ENCODE data around the gene AGT.

DNA sequence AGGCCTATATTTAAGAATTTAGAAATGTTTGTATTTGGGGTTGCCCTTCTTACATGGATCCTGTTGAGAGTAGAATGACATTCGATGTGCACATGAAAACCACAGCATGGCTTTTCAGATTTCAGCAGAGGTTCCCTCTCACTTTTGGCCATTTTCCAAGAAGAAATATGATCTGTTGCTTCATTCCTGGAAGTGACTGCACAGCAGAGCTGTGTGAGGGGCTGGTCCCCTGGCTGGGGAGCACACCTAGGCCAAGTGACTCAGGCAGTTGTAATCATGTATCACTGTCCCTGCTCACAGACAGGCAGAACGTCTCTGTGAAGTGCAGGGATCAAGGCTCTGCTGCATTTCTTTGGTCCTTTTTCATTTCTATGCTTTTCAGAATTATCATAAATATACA, 32.3 kb downstream of the AGT start:
- TF ChIP-seq JUN (CRISPR knock-in tag; IDR thresholded peaks at IDR 0.05): no peak
- TF ChIP-seq, protein P1, sequence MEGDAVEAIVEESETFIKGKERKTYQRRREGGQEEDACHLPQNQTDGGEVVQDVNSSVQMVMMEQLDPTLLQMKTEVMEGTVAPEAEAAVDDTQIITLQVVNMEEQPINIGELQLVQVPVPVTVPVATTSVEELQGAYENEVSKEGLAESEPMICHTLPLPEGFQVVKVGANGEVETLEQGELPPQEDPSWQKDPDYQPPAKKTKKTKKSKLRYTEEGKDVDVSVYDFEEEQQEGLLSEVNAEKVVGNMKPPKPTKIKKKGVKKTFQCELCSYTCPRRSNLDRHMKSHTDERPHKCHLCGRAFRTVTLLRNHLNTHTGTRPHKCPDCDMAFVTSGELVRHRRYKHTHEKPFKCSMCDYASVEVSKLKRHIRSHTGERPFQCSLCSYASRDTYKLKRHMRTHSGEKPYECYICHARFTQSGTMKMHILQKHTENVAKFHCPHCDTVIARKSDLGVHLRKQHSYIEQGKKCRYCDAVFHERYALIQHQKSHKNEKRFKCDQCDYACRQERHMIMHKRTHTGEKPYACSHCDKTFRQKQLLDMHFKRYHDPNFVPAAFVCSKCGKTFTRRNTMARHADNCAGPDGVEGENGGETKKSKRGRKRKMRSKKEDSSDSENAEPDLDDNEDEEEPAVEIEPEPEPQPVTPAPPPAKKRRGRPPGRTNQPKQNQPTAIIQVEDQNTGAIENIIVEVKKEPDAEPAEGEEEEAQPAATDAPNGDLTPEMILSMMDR (IDR thresholded peaks at IDR 0.05): no peak
- TF ChIP-seq, protein P2, sequence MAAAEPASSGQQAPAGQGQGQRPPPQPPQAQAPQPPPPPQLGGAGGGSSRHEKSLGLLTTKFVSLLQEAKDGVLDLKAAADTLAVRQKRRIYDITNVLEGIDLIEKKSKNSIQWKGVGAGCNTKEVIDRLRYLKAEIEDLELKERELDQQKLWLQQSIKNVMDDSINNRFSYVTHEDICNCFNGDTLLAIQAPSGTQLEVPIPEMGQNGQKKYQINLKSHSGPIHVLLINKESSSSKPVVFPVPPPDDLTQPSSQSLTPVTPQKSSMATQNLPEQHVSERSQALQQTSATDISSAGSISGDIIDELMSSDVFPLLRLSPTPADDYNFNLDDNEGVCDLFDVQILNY (CRISPR knock-in tag; IDR thresholded peaks at IDR 0.05): no peak
- no peak for TF ChIP-seq TCF7 (CRISPR knock-in tag; IDR thresholded peaks at IDR 0.05; ENCODE audit: low read depth)
- no peak for TF ChIP-seq SP1 (CRISPR knock-in tag; conservative IDR thresholded peaks at IDR 0.05)
- TF ChIP-seq TP53 (CRISPR knock-in tag; IDR thresholded peaks at IDR 0.05): no peak
- TF ChIP-seq, protein P3, sequence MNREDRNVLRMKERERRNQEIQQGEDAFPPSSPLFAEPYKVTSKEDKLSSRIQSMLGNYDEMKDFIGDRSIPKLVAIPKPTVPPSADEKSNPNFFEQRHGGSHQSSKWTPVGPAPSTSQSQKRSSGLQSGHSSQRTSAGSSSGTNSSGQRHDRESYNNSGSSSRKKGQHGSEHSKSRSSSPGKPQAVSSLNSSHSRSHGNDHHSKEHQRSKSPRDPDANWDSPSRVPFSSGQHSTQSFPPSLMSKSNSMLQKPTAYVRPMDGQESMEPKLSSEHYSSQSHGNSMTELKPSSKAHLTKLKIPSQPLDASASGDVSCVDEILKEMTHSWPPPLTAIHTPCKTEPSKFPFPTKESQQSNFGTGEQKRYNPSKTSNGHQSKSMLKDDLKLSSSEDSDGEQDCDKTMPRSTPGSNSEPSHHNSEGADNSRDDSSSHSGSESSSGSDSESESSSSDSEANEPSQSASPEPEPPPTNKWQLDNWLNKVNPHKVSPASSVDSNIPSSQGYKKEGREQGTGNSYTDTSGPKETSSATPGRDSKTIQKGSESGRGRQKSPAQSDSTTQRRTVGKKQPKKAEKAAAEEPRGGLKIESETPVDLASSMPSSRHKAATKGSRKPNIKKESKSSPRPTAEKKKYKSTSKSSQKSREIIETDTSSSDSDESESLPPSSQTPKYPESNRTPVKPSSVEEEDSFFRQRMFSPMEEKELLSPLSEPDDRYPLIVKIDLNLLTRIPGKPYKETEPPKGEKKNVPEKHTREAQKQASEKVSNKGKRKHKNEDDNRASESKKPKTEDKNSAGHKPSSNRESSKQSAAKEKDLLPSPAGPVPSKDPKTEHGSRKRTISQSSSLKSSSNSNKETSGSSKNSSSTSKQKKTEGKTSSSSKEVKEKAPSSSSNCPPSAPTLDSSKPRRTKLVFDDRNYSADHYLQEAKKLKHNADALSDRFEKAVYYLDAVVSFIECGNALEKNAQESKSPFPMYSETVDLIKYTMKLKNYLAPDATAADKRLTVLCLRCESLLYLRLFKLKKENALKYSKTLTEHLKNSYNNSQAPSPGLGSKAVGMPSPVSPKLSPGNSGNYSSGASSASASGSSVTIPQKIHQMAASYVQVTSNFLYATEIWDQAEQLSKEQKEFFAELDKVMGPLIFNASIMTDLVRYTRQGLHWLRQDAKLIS (CRISPR knock-in tag; IDR thresholded peaks at IDR 0.05; ENCODE audit: borderline replicate concordance): no peak
- no peak for TF ChIP-seq TEAD1 (CRISPR knock-in tag; IDR thresholded peaks at IDR 0.05)
- TF ChIP-seq, protein P4, sequence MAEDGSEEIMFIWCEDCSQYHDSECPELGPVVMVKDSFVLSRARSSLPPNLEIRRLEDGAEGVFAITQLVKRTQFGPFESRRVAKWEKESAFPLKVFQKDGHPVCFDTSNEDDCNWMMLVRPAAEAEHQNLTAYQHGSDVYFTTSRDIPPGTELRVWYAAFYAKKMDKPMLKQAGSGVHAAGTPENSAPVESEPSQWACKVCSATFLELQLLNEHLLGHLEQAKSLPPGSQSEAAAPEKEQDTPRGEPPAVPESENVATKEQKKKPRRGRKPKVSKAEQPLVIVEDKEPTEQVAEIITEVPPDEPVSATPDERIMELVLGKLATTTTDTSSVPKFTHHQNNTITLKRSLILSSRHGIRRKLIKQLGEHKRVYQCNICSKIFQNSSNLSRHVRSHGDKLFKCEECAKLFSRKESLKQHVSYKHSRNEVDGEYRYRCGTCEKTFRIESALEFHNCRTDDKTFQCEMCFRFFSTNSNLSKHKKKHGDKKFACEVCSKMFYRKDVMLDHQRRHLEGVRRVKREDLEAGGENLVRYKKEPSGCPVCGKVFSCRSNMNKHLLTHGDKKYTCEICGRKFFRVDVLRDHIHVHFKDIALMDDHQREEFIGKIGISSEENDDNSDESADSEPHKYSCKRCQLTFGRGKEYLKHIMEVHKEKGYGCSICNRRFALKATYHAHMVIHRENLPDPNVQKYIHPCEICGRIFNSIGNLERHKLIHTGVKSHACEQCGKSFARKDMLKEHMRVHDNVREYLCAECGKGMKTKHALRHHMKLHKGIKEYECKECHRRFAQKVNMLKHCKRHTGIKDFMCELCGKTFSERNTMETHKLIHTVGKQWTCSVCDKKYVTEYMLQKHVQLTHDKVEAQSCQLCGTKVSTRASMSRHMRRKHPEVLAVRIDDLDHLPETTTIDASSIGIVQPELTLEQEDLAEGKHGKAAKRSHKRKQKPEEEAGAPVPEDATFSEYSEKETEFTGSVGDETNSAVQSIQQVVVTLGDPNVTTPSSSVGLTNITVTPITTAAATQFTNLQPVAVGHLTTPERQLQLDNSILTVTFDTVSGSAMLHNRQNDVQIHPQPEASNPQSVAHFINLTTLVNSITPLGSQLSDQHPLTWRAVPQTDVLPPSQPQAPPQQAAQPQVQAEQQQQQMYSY (CRISPR knock-in tag; IDR thresholded peaks at IDR 0.05): no peak
- no peak for TF ChIP-seq ZNF317 (CRISPR knock-in tag; IDR thresholded peaks at IDR 0.05; ENCODE audit: borderline replicate concordance, low read depth)
- TF ChIP-seq, protein P5, sequence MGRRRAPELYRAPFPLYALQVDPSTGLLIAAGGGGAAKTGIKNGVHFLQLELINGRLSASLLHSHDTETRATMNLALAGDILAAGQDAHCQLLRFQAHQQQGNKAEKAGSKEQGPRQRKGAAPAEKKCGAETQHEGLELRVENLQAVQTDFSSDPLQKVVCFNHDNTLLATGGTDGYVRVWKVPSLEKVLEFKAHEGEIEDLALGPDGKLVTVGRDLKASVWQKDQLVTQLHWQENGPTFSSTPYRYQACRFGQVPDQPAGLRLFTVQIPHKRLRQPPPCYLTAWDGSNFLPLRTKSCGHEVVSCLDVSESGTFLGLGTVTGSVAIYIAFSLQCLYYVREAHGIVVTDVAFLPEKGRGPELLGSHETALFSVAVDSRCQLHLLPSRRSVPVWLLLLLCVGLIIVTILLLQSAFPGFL (CRISPR knock-in tag; IDR thresholded peaks at IDR 0.05; ENCODE audit: borderline replicate concordance): no peak
- no peak for TF ChIP-seq ZNF121 (CRISPR knock-in tag; IDR thresholded peaks at IDR 0.05)
- no peak for TF ChIP-seq OVOL2 (CRISPR knock-in tag; IDR thresholded peaks at IDR 0.05; ENCODE audit: borderline replicate concordance)
- TF ChIP-seq SMAD4 (CRISPR knock-in tag; IDR thresholded peaks at IDR 0.05): no peak
